Stimulated activated CD8-positive, alpha-beta memory T cell treated with anti-CD3 and anti-CD28 coated beads, Interleukin-12 subunit alpha, Interleukin-12 subunit beta, amount 100 ng/mL, for 24 hours (primary cell): ENCODE data around the gene ZNF446.
"Not testable (repeated sequence)": the region's sequence is repeated elsewhere in the genome, so short reads cannot be mapped to it uniquely, and the experiment has no call there.

Experiments
- DNase-seq: peaks from one replicate; pipeline ENCODE4 v3.0.0-alpha.2; 2020; ENCODE audit errors: extremely low read depth

Gene ZNF446

GRCh38 chr19:58500242-58500641, 24.1 kb downstream of the ZNF446 start:
- no peak for DNase-seq

- DNase-seq = not testable (repeated sequence)
Observed at GRCh38 chr19:58507602-58508223, 31.6 kb downstream of the ZNF446 start.

GRCh38 chr19:58509731-58510083, 33.6 kb downstream of the ZNF446 start:
- DNase-seq = no peak

- DNase-seq = no peak
Observed at GRCh38 chr19:58510084-58510862, 34.1 kb downstream of the ZNF446 start.

GRCh38 chr19:58511353-58512208, 35.4 kb downstream of the ZNF446 start, which contains the start of gene SLC27A5:
Gene SLC27A5, minus strand, starts transcription at chr19:58511992. Its CDS starts 37 bp downstream, at chr19:58511955.
- DNase-seq = no peak

GRCh38 chr19:58513213-58513693, 37.1 kb downstream of the ZNF446 start:
- no peak for DNase-seq

- DNase-seq = peak; percentile 93
Observed at GRCh38 chr19:58513694-58514563, 37.8 kb downstream of the ZNF446 start.

GRCh38 chr19:58514564-58515022, 38.4 kb downstream of the ZNF446 start:
- no peak for DNase-seq

GRCh38 chr19:58515259-58515658, 39.1 kb downstream of the ZNF446 start:
- no peak for DNase-seq

GRCh38 chr19:58516246-58516836, 40.2 kb downstream of the ZNF446 start:
- no peak for DNase-seq

- no peak for DNase-seq
Observed at GRCh38 chr19:58516964-58517833, 41.0 kb downstream of the ZNF446 start.

- DNase-seq = no peak
Observed at GRCh38 chr19:58518256-58519086, 42.3 kb downstream of the ZNF446 start.

GRCh38 chr19:58519087-58519354, 42.9 kb downstream of the ZNF446 start:
- no peak for DNase-seq

- DNase-seq = peak; percentile 73
Observed at GRCh38 chr19:58519355-58520256, 43.5 kb downstream of the ZNF446 start, which contains the start of gene ZBTB45. Gene ZBTB45, minus strand, starts transcription at chr19:58519810. Its CDS starts 2,137 bp downstream, at chr19:58517673.

GRCh38 chr19:58520257-58520599, 44.1 kb downstream of the ZNF446 start:
- DNase-seq = no peak

GRCh38 chr19:58521651-58522050, 45.5 kb downstream of the ZNF446 start:
- DNase-seq = no peak

GRCh38 chr19:58522709-58523108, 46.6 kb downstream of the ZNF446 start:
- DNase-seq = no peak

GRCh38 chr19:58529405-58529804, 53.3 kb downstream of the ZNF446 start:
- DNase-seq = no peak
